ENCODE data around the gene PIANP. TPM values are rescaled to one million over a fixed set of nuclear protein-coding genes. Genes with fewer than 3 reads are reported as not detected.
A peak's percentile ranks its signal among the peaks of the same experiment; 100 is the strongest.

The PIANP gene
- total RNA-seq, 1 experiment from 2014 or later = not detected

- TF ChIP-seq RAD21 (IDR thresholded peaks at IDR 0.05; ENCODE audit: low read depth) = no peak
- peak; percentile 82 for TF ChIP-seq CBX3 (IDR thresholded peaks at IDR 0.05; ENCODE audit: low read depth)
- TF ChIP-seq TCF7L2 (IDR thresholded peaks at IDR 0.05; ENCODE audit: borderline replicate concordance, extremely low read depth, insufficient read depth, insufficient read length) = peak; percentile 65
These were observed 23.2 kb upstream of the PIANP start, which contains the start of gene COPS7A (continued) for GRCh38 chr12:6723607-6724408.

GRCh38 chr12:6722863-6723262 is 22.2 kb upstream of the PIANP start:
- ChIA-PET POLR2A (interaction anchor here (1.2 to 3.0 kb wide), 8 partner anchors 34 to 241 kb away, joined by 3 to 28 read pairs (median 8); partner anchors contain the start of genes C12orf57, CDCA3, PTMS and RNU7-1), RAD21 (ENCODE audit: low non-redundant PET in 1 of 2, low total read pairs in 2 of 2, uncharacterized antibody in 2 of 2, unreplicated experiment in 2 of 2) (no interaction called here), CTCF (interaction anchor here (1.1 to 1.3 kb wide), 3 partner anchors 38 to 150 kb away, joined by 4 to 7 read pairs (median 5); partner anchors contain the start of gene SPSB2)
- H3K79me2 ChIP-seq (ENCODE audit: insufficient read depth, low read length) = peaks cover 14% of the 10 kb centered on the region; the same call in 1 of the 2 replicates
- H3K27ac ChIP-seq (ENCODE audit: low read depth, low read length) = peak overlapping the region; percentile 91; the same call in 1 of the 2 replicates
- BruUV-seq (replicated peaks) = no TSS peak
- DNase-seq (ENCODE audit: low read depth, low spot score) (no peak), ATAC-seq (no peak)
- peak overlapping the region; percentile 93 for H3K9ac ChIP-seq (ENCODE audit: low read length)
- H3K4me2 ChIP-seq (ENCODE audit: low read length) = peak overlapping the region; percentile 100
- no peaks in the 10 kb centered on the region for H3K36me3 ChIP-seq (ENCODE audit: control insufficient read depth in 1 of 2, insufficient read depth in 2 of 2, low read length in 2 of 2)
- H3K4me3 ChIP-seq (replicated peaks in 1 of 2; ENCODE audit: low read depth in 1 of 2, low read length in 2 of 2) = peak overlapping the region; percentile 54 to 86
- no peak overlapping the region for H2AFZ ChIP-seq (ENCODE audit: low read depth, low read length, poor library complexity, severe bottlenecking)
- peaks cover 5 to 26% of the 10 kb centered on the region in 2 experiments; a peak in 3 of 4 replicates for H3K4me1 ChIP-seq (ENCODE audit: control insufficient read depth in 1 of 2, insufficient read depth in 2 of 2, low read length in 2 of 2)
- H3K27me3 ChIP-seq (ENCODE audit: insufficient read depth, low read length) = no peaks in the 10 kb centered on the region
- intact Hi-C loops (cut with micrococcal nuclease) = no loop called here
- no peaks in the 10 kb centered on the region for H3K9me3 ChIP-seq (ENCODE audit: control insufficient read depth in 1 of 2, insufficient read depth in 1 of 2, low read depth in 1 of 2, low read length in 2 of 2)
- no peak for TF ChIP-seq ELF1 (IDR thresholded peaks at IDR 0.05; ENCODE audit: borderline replicate concordance, low read depth)
- TF ChIP-seq ATF3 (IDR thresholded peaks at IDR 0.05) = no peak
- no peak for TF ChIP-seq SIN3A (IDR thresholded peaks at IDR 0.05; ENCODE audit: low read depth)
- TF ChIP-seq TCF7L2 (IDR thresholded peaks at IDR 0.05; ENCODE audit: borderline replicate concordance, extremely low read depth, insufficient read depth, insufficient read length) = no peak
- no peak for TF ChIP-seq EZH2phosphoT487 (IDR thresholded peaks at IDR 0.05; ENCODE audit: borderline replicate concordance)
- TF ChIP-seq, protein P1, sequence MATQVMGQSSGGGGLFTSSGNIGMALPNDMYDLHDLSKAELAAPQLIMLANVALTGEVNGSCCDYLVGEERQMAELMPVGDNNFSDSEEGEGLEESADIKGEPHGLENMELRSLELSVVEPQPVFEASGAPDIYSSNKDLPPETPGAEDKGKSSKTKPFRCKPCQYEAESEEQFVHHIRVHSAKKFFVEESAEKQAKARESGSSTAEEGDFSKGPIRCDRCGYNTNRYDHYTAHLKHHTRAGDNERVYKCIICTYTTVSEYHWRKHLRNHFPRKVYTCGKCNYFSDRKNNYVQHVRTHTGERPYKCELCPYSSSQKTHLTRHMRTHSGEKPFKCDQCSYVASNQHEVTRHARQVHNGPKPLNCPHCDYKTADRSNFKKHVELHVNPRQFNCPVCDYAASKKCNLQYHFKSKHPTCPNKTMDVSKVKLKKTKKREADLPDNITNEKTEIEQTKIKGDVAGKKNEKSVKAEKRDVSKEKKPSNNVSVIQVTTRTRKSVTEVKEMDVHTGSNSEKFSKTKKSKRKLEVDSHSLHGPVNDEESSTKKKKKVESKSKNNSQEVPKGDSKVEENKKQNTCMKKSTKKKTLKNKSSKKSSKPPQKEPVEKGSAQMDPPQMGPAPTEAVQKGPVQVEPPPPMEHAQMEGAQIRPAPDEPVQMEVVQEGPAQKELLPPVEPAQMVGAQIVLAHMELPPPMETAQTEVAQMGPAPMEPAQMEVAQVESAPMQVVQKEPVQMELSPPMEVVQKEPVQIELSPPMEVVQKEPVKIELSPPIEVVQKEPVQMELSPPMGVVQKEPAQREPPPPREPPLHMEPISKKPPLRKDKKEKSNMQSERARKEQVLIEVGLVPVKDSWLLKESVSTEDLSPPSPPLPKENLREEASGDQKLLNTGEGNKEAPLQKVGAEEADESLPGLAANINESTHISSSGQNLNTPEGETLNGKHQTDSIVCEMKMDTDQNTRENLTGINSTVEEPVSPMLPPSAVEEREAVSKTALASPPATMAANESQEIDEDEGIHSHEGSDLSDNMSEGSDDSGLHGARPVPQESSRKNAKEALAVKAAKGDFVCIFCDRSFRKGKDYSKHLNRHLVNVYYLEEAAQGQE (IDR thresholded peaks at IDR 0.05; ENCODE audit: low read depth) = no peak
- no peak for TF ChIP-seq EZH2 (IDR thresholded peaks at IDR 0.05)
- TF ChIP-seq EGR1 (IDR thresholded peaks at IDR 0.05; ENCODE audit: low read depth) = no peak
- no peaks in the 10 kb centered on the region for H3K9me2 ChIP-seq (ENCODE audit: insufficient read depth)
- H4K20me1 ChIP-seq (ENCODE audit: insufficient read depth) = no peaks in the 10 kb centered on the region
